ENCODE results near the gene GABBR2.

DNA sequence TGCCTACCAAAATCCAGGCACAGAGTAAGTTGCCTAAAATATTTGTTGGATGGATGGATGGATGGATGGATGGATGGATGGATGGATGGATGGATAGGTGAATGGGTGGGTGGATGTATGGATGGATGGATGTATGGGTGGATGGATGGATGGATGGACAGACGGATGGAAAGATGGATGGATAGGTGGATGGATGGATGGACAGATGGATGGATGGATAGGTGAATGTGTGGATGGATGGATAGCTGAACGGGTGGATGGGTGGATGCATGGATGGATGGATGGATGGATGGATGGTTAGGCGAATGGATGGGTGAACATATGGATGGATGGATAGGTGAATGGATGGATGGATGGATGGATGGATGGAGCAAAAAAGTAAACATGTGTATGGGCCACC, 131.9 kb downstream of the GABBR2 start:
- TF ChIP-seq, protein P1, sequence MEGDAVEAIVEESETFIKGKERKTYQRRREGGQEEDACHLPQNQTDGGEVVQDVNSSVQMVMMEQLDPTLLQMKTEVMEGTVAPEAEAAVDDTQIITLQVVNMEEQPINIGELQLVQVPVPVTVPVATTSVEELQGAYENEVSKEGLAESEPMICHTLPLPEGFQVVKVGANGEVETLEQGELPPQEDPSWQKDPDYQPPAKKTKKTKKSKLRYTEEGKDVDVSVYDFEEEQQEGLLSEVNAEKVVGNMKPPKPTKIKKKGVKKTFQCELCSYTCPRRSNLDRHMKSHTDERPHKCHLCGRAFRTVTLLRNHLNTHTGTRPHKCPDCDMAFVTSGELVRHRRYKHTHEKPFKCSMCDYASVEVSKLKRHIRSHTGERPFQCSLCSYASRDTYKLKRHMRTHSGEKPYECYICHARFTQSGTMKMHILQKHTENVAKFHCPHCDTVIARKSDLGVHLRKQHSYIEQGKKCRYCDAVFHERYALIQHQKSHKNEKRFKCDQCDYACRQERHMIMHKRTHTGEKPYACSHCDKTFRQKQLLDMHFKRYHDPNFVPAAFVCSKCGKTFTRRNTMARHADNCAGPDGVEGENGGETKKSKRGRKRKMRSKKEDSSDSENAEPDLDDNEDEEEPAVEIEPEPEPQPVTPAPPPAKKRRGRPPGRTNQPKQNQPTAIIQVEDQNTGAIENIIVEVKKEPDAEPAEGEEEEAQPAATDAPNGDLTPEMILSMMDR (IDR thresholded peaks at IDR 0.05; ENCODE audit: control extremely low read depth in 1 of 3, insufficient read depth in 1 of 3, low read depth in 1 of 3, low read length in 3 of 3), result no peak
- TF ChIP-seq KDM1A (IDR thresholded peaks at IDR 0.05; ENCODE audit: borderline replicate concordance, low read length) (no peak), CREB1 (IDR thresholded peaks at IDR 0.05) (no peak)

Measured in H1 (cell line).